Measurements from ENCODE around the gene PSORS1C2.

DNA sequence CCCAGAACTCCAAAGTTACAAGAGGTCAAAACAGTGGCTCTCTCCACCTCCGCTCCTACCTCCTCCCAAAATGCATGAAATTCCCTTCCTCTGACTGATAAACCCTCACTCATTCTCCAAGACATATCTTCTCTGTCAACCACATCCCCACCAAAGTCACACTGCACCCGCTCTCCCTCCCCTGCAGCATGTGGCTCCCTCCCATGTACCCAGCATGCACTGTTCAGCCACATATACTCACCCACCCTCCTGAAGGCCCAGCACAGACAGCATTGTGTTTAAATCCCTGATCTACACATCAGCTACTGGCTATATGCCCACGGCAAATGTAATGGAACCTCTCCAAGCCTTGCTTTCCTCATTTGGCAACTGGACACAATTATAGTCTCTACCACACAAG is 37.1 kb upstream of the PSORS1C2 start:
- no peak for TF ChIP-seq GATA2 (IDR thresholded peaks at IDR 0.05; ENCODE audit: low read depth, low read length)
- TF ChIP-seq GATA3 (IDR thresholded peaks at IDR 0.05; ENCODE audit: low read depth, low read length) = no peak

Measured in SH-SY5Y (cell line).